ENCODE results near the gene FAM151B. TPM values are rescaled to one million over a fixed set of nuclear protein-coding genes. Genes with fewer than 3 reads are reported as not detected.
"Not testable (repeated sequence)": the region's sequence is repeated elsewhere in the genome, so short reads cannot be mapped to it uniquely, and the experiment has no call there.

Gene FAM151B
- polyA plus RNA-seq, 1 experiment, result 4.6 TPM

GRCh38 chr5:80463269-80463668, 24.6 kb upstream of the FAM151B start:
- Histone ChIP-seq H3K9me3 (ENCODE audit: control insufficient read depth, insufficient read depth, low read length) (peaks cover 6% of the 10 kb centered on the region; the same call in 1 of the 2 replicates), H3K4me3 (ENCODE audit: low read depth, low read length) (no peak overlapping the region), H3K27me3 (ENCODE audit: control insufficient read depth, insufficient read depth, low read length) (no peaks in the 10 kb centered on the region), H3K27ac (ENCODE audit: low read depth, low read length) (no peak overlapping the region)
- TF ChIP-seq CTCF (IDR thresholded peaks at IDR 0.05; ENCODE audit: low read depth, low read length), result no peak
- no peak for DNase-seq (ENCODE audit: low read depth, low spot score)
- ChIA-PET CTCF (interaction anchor here (0.6 kb wide), 1 partner anchor 1146 kb away, joined by 3 read pairs; no protein-coding TSS in a partner anchor), POLR2A (no interaction called here)

GRCh38 chr5:80466669-80467485, 21.0 kb upstream of the FAM151B start:
- POLR2A ChIA-PET, result no interaction called here
- CTCF ChIA-PET, result interaction anchor here (0.7 to 1.9 kb wide), 2 partner anchors 14 to 375 kb away, joined by 3 to 14 read pairs; no protein-coding TSS in a partner anchor
- no peaks in the 10 kb centered on the region for H3K27me3 ChIP-seq (ENCODE audit: control insufficient read depth, insufficient read depth, low read length)

GRCh38 chr5:80468131-80468530, 19.8 kb upstream of the FAM151B start:
- DNase-seq (ENCODE audit: low read depth, low spot score), result no peak
- Histone ChIP-seq H3K27ac (ENCODE audit: low read depth, low read length) (no peak overlapping the region), H3K9me3 (ENCODE audit: control insufficient read depth, insufficient read depth, low read length) (peaks cover 7% of the 10 kb centered on the region; the same call in 1 of the 2 replicates), H3K27me3 (ENCODE audit: control insufficient read depth, insufficient read depth, low read length) (no peaks in the 10 kb centered on the region), H3K4me3 (ENCODE audit: low read depth, low read length) (no peak overlapping the region)
- ChIA-PET POLR2A (no interaction called here), CTCF (interaction anchor here (0.9 kb wide), 1 partner anchor 13 kb away, joined by 5 read pairs; no protein-coding TSS in a partner anchor)
- TF ChIP-seq CTCF (IDR thresholded peaks at IDR 0.05; ENCODE audit: low read depth, low read length), result no peak

More at GRCh38 chr5:80466669-80467485, 21.0 kb upstream of the FAM151B start:
- TF ChIP-seq CTCF (IDR thresholded peaks at IDR 0.05; ENCODE audit: low read depth, low read length), result no peak
- peaks cover 12% of the 10 kb centered on the region; the same call in 1 of the 2 replicates for H3K9me3 ChIP-seq (ENCODE audit: control insufficient read depth, insufficient read depth, low read length)
- H3K27ac ChIP-seq (ENCODE audit: low read depth, low read length), result no peak overlapping the region
- no peak for DNase-seq (ENCODE audit: low read depth, low spot score)
- no peak overlapping the region for H3K4me3 ChIP-seq (ENCODE audit: low read depth, low read length)

GRCh38 chr5:80470631-80471030, 17.3 kb upstream of the FAM151B start:
- POLR2A ChIA-PET, result not testable (repeated sequence)

GRCh38 chr5:80474929-80475328, 13.0 kb upstream of the FAM151B start:
- Histone ChIP-seq H3K27ac (ENCODE audit: low read depth, low read length) (no peak overlapping the region), H3K9me3 (ENCODE audit: control insufficient read depth, insufficient read depth, low read length) (peaks cover 6% of the 10 kb centered on the region; the same call in 1 of the 2 replicates), H3K27me3 (ENCODE audit: control insufficient read depth, insufficient read depth, low read length) (no peaks in the 10 kb centered on the region), H3K4me3 (ENCODE audit: low read depth, low read length) (no peak overlapping the region)
- POLR2A ChIA-PET, result no interaction called here
- no peak for TF ChIP-seq CTCF (IDR thresholded peaks at IDR 0.05; ENCODE audit: low read depth, low read length)
- CTCF ChIA-PET, result no interaction called here
- DNase-seq (ENCODE audit: low read depth, low spot score), result no peak

More at GRCh38 chr5:80470631-80471030, 17.3 kb upstream of the FAM151B start:
- CTCF ChIA-PET; H3K4me3 ChIP-seq (ENCODE audit: low read depth, low read length); H3K27me3 ChIP-seq (ENCODE audit: control insufficient read depth, insufficient read depth, low read length); H3K27ac ChIP-seq (ENCODE audit: low read depth, low read length); DNase-seq (ENCODE audit: low read depth, low spot score); H3K9me3 ChIP-seq (ENCODE audit: control insufficient read depth, insufficient read depth, low read length): not testable (repeated sequence)
